A673 (cell line): Measurements from ENCODE around the gene PACS2. TPM values are rescaled to one million over a fixed set of nuclear protein-coding genes. Genes with fewer than 3 reads are reported as not detected.

ENCODE experiments used
- BruUV-seq: library from RNA; stranded (reverse); fragments of 400-500 nt; replicated peaks from 2 replicates; lab custom pipeline; 2021; lab: Mats Ljungman, UMichigan
- CTCF ChIA-PET: fragments of 300-600 bp; sonication (Branson Sonifier 250); formaldehyde crosslinking; loops from one replicate; lab custom pipeline; 2022; ENCODE audit warnings: antibody characterized with exemption; lab: Charles Lee
- POLR2A ChIA-PET: fragments of 300-600 bp; sonication (Branson Sonifier 250); formaldehyde crosslinking; loops from one replicate; lab custom pipeline; 2022; ENCODE audit warnings: antibody characterized with exemption; ENCODE audit not compliant: low non-redundant PET; lab: Charles Lee
- DNase-seq: peaks from one replicate; pipeline ENCODE4 v3.0.0-alpha.2; 2015; ENCODE audit warnings: low spot score
- H3K27ac ChIP-seq: fragments of 200-600 bp; sonication (generic); 2 replicates; pipeline ENCODE4 v1.5.1; 2016; ENCODE audit warnings: mixed run types, low read depth, mild to moderate bottlenecking, mixed read lengths, antibody characterized with exemption, low read length; ENCODE audit not compliant: poor library complexity, severe bottlenecking
- H3K27me3 ChIP-seq: fragments of 200-600 bp; sonication (generic); replicated peaks from 2 replicates; pipeline ENCODE4 v1.6.1; 2017; ENCODE audit warnings: mixed run types, low read depth, mild to moderate bottlenecking, mixed read lengths, antibody characterized with exemption, low read length; ENCODE audit not compliant: insufficient read depth, poor library complexity
- H3K36me3 ChIP-seq: fragments of 200-600 bp; sonication (generic); 2 replicates; pipeline ENCODE4 v1.6.1; 2016; ENCODE audit warnings: mixed run types, mild to moderate bottlenecking, mixed read lengths, antibody characterized with exemption, low read length; ENCODE audit not compliant: insufficient read depth, poor library complexity, severe bottlenecking
- H3K4me1 ChIP-seq: fragments of 200-600 bp; sonication (generic); 2 replicates; pipeline ENCODE4 v1.6.1; 2017; ENCODE audit warnings: mixed run types, mild to moderate bottlenecking, mixed read lengths, antibody characterized with exemption, low read length; ENCODE audit not compliant: insufficient read depth, poor library complexity, severe bottlenecking
- H3K4me3 ChIP-seq: fragments of 200-600 bp; sonication (generic); 2 replicates; pipeline ENCODE4 v1.5.1; 2016; ENCODE audit warnings: low read depth, mixed run types, mild to moderate bottlenecking, mixed read lengths, low read length; ENCODE audit not compliant: poor library complexity, severe bottlenecking
- H3K9me3 ChIP-seq: fragments of 200-600 bp; sonication (generic); 2 replicates; pipeline ENCODE4 v1.6.1; 2016; ENCODE audit warnings: mixed run types, low read depth, mild to moderate bottlenecking, mixed read lengths, antibody characterized with exemption, low read length; ENCODE audit not compliant: poor library complexity, severe bottlenecking
- EZH2 ChIP-seq: fragments of 200-600 bp; sonication (generic); IDR thresholded peaks from 2 replicates; pipeline ENCODE4 v1.6.1; 2017; ENCODE audit warnings: borderline replicate concordance, low read depth, mild to moderate bottlenecking, mixed read lengths, antibody characterized with exemption, low read length; ENCODE audit not compliant: poor library complexity, severe bottlenecking
- intact Hi-C: fragments of 100-400 bp; cut with micrococcal nuclease; formaldehyde crosslinking; loops from one replicate; pipeline ENCODE4 v1.10.0; 2022; ENCODE audit not compliant: unreplicated experiment
- total RNA-seq: library from RNA; stranded (reverse); gene quantifications from 2 replicates; pipeline ENCODE4 v1.2.3, GENCODE V29; 2021
- TF ChIP-seq, protein P1 (sequence below): fragments of 300-800, 200-600 bp; sonication (generic); conservative IDR thresholded peaks from 2 replicates; pipeline ENCODE4 v1.5.1; 2017; ENCODE audit warnings: low read depth, mild to moderate bottlenecking, antibody characterized with exemption, low read length, moderate library complexity, mixed read lengths

The PACS2 gene
- total RNA-seq, 1 experiment from 2014 or later = 52.5 TPM

GRCh38 chr14:105353136-105353535 is 38.6 kb downstream of the PACS2 start:
- H3K4me1 ChIP-seq = peaks cover 8% of the 10 kb centered on the region
- no peaks in the 10 kb centered on the region for H3K9me3 ChIP-seq
- POLR2A ChIA-PET = no interaction called here
- no TSS peak for BruUV-seq
- no peak overlapping the region for H3K27ac ChIP-seq
- H3K4me3 ChIP-seq = no peak overlapping the region
- TF ChIP-seq, protein P1, sequence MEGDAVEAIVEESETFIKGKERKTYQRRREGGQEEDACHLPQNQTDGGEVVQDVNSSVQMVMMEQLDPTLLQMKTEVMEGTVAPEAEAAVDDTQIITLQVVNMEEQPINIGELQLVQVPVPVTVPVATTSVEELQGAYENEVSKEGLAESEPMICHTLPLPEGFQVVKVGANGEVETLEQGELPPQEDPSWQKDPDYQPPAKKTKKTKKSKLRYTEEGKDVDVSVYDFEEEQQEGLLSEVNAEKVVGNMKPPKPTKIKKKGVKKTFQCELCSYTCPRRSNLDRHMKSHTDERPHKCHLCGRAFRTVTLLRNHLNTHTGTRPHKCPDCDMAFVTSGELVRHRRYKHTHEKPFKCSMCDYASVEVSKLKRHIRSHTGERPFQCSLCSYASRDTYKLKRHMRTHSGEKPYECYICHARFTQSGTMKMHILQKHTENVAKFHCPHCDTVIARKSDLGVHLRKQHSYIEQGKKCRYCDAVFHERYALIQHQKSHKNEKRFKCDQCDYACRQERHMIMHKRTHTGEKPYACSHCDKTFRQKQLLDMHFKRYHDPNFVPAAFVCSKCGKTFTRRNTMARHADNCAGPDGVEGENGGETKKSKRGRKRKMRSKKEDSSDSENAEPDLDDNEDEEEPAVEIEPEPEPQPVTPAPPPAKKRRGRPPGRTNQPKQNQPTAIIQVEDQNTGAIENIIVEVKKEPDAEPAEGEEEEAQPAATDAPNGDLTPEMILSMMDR = no peak
- DNase-seq = no peak
- no peaks in the 10 kb centered on the region for H3K27me3 ChIP-seq
- H3K36me3 ChIP-seq = no peaks in the 10 kb centered on the region
- CTCF ChIA-PET = no interaction called here
- intact Hi-C loops = loop anchor here (2.0 kb wide), 1 partner anchor 262 kb away; no protein-coding TSS in a partner anchor

- CTCF ChIA-PET = interaction anchor here (0.5 kb wide), 1 partner anchor 194 kb away, joined by 5 read pairs; no protein-coding TSS in a partner anchor
- Histone ChIP-seq H3K27me3 (no peaks in the 10 kb centered on the region), H3K4me1 (peaks cover 8% of the 10 kb centered on the region), H3K4me3 (no peak overlapping the region), H3K36me3 (no peaks in the 10 kb centered on the region), H3K27ac (no peak overlapping the region), H3K9me3 (no peaks in the 10 kb centered on the region)
- TF ChIP-seq, protein P1 = no peak
- no peak for TF ChIP-seq EZH2
- DNase-seq = no peak
- BruUV-seq = no TSS peak
- intact Hi-C loops = no loop called here
- POLR2A ChIA-PET = no interaction called here
These were observed 40.0 kb downstream of the PACS2 start for GRCh38 chr14:105354541-105354940.

GRCh38 chr14:105355049-105355575 is 40.6 kb downstream of the PACS2 start:
- BruUV-seq = no TSS peak
- Histone ChIP-seq H3K9me3 (no peaks in the 10 kb centered on the region), H3K27ac (no peak overlapping the region), H3K4me3 (no peak overlapping the region), H3K36me3 (no peaks in the 10 kb centered on the region), H3K4me1 (peaks cover 8% of the 10 kb centered on the region), H3K27me3 (no peaks in the 10 kb centered on the region)
- TF ChIP-seq, protein P1 = no peak
- no peak for TF ChIP-seq EZH2
- no peak for DNase-seq
- intact Hi-C loops = no loop called here
- CTCF ChIA-PET = no interaction called here
- POLR2A ChIA-PET = no interaction called here
